Mammary epithelial cell (primary cell): ENCODE measurements around the gene RSBN1L.

Experiments used
- EZH2 ChIP-seq: IDR thresholded peaks from 2 replicates; pipeline ENCODE4 v1.6.1; 2012; ENCODE audit warnings: low read length, inconsistent platforms, borderline replicate concordance
- TF ChIP-seq, protein P1 (sequence below), 2 donors: IDR thresholded peaks in 1 of 2; conservative IDR thresholded peaks in 1 of 2; 2 replicates each; pipeline ENCODE4 v1.5.1; 2011 to 2012; ENCODE audit warnings: inconsistent platforms in 2 of 2, low read length in 2 of 2, mild to moderate bottlenecking in 2 of 2, control low read depth in 1 of 2, low read depth in 1 of 2; ENCODE audit not compliant: insufficient read depth in 1 of 2; ENCODE audit errors: extremely low read depth in 1 of 2

DNA sequence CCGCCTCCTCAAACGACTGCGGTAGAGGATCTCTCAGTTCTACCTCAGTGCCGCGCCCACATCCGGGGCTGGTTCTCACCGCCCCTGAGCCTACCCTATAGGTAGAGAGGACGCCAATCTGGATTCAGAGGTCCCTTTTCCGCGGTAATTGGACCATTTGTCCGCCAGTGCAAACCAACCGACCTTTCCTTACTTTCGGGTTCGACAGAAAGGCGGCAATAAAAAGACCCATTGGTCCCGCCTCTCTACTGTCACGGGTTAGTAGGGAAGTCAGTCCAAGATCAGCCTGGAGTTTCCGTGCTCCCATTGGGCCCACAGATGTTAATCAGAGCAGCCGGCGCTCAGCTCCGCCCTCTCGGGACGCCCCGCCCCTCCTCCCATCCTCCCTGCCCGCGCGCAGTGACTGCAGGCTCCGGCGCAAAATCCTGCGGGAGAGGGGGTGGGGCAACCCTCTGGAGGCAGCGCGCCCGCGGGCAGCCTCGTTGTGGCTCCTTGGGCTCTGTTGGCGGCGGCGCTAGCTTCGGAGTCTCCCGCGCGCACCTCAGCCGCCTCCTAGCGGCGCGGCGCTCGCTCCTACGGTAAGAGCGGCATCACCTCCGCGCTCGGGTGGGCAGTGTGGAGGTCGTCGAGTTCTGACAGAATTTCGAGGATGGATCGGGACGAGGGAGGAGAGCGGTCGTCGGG is 102.3 kb downstream of the RSBN1L start, which contains the start of the genes PHTF2 and TMEM60:
- TF ChIP-seq, protein P1, sequence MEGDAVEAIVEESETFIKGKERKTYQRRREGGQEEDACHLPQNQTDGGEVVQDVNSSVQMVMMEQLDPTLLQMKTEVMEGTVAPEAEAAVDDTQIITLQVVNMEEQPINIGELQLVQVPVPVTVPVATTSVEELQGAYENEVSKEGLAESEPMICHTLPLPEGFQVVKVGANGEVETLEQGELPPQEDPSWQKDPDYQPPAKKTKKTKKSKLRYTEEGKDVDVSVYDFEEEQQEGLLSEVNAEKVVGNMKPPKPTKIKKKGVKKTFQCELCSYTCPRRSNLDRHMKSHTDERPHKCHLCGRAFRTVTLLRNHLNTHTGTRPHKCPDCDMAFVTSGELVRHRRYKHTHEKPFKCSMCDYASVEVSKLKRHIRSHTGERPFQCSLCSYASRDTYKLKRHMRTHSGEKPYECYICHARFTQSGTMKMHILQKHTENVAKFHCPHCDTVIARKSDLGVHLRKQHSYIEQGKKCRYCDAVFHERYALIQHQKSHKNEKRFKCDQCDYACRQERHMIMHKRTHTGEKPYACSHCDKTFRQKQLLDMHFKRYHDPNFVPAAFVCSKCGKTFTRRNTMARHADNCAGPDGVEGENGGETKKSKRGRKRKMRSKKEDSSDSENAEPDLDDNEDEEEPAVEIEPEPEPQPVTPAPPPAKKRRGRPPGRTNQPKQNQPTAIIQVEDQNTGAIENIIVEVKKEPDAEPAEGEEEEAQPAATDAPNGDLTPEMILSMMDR (conservative IDR thresholded peaks at IDR 0.05 in 1 of 2, IDR thresholded peaks at IDR 0.05 in 1 of 2; ENCODE audit: extremely low read depth in 1 of 2, insufficient read depth in 1 of 2, low read depth in 1 of 2, low read length in 2 of 2) = peak; percentile 43 to 71
- TF ChIP-seq EZH2 = no peak
